M059J (cell line): ENCODE data around the gene CD9. TPM values are rescaled to one million over a fixed set of nuclear protein-coding genes. Genes with fewer than 3 reads are reported as not detected.

Experiments
- DNase-seq: peaks from one replicate; pipeline ENCODE4 v3.0.0-alpha.2; 2012; ENCODE audit warnings: low read depth
- total RNA-seq: library from RNA; depleted of rRNA; stranded (reverse); fragments of >200 nt; shearing (Covaris generic); gene quantifications from 2 replicates; pipeline ENCODE4 v1.2.3, GENCODE V29; 2014

The CD9 gene
- total RNA-seq, 1 experiment from 2014 or later = 86.2 TPM

DNA sequence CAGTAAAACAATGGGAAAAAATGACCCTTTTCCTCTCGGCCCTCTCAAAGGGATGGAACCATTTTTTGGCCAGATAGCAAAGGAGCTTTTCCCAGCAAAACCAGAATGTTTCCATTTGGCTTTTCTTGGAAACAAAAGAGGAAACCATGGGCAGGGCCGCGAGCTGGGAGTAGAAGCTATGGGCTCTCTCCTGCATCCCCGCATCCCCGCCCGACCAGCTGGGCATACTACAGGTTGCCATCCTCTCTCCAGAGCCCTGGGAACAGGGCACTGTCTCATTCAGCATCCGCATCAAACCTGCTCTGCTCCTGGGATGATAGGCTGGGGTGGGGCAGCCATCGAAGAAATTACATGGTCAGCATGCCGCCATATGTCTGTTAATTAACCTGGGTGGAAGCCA, 20.9 kb downstream of the CD9 start:
- DNase-seq = no peak

DNA sequence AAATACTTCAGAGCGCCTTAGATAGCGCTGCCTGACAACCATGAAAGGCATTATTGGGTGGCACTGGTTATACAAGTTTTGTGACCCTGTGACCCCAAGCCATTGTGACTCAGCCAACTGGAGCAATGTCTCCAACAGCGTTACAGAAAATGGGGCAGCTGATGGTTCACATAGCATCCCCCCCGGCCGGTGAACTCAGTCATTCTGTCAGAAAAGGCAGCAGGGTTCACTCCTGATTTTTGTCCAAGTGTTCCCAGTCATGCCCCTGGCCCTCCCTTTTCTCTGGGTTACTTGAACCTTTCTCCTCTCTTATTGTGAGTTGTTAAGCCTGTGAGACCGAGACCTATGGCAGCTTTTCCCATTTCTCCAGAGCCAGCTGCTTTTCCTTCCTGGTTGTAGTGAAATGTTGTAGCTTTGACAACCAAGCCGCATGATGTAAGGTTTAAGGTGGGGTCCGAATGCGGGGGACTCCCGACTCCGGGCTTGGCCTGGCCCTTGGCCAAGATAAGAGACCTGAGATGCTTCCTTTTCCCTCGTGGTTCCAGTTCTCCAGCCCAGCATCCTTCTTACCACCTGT, 22.0 kb downstream of the CD9 start:
- DNase-seq = peak; percentile 84

DNA sequence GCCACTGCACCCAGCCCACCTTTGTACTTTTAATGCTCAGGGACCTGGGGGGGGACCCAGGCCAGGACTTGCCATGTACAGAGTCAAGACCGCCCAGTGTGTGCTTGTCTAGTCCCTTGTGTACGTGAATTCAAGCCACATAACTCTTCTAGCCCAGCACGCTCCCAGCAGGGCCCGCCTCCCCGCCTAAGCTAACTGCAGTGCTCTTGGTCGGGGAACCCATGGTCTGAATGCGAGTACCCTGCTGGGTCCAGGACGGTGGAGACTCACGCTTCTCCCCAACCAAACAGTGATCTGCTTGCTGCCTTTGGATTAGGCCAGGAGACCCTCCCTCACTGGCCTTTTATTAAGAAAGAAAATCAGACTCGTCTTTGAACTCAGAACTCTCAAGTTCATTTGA, 23.3 kb downstream of the CD9 start:
- DNase-seq = no peak

DNA sequence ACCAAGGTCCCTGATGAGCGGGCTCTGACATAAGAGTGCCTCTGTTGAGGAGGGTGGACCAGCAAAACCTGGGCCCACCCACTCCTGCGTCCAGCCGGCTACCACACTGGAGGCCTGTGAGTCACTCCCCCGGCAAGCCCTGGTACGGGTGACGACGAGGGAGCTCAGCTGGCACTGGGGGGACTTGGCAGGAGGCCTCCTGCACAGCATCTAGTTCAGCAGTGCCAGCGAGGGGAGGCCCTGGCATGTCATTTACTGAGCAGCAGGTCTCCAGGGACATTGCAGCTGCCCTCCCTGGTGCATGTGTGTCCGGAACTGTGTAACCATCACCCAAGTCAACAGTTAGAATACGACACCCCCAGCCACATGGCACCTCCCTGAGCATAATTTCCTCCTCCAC, 24.4 kb downstream of the CD9 start:
- peak; percentile 74 for DNase-seq

DNA sequence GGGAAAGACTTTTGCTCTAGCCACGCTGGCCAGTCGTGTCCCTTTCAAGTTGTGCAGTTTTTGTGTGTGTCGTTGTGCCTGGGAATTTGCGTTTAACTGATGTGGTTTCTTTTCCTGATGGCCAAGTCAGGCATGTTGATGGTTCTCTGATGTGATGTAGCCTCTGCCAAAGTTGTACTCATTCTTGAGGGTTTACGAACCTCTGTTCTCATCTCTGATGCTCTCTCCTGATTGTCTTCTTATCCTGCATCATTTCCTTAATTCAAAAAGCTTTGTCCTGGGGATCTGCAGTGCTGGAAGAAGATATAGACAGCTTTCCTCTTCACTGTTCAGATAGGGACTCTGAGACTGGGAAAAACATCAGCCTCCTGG, 25.4 kb downstream of the CD9 start:
- no peak for DNase-seq

DNA sequence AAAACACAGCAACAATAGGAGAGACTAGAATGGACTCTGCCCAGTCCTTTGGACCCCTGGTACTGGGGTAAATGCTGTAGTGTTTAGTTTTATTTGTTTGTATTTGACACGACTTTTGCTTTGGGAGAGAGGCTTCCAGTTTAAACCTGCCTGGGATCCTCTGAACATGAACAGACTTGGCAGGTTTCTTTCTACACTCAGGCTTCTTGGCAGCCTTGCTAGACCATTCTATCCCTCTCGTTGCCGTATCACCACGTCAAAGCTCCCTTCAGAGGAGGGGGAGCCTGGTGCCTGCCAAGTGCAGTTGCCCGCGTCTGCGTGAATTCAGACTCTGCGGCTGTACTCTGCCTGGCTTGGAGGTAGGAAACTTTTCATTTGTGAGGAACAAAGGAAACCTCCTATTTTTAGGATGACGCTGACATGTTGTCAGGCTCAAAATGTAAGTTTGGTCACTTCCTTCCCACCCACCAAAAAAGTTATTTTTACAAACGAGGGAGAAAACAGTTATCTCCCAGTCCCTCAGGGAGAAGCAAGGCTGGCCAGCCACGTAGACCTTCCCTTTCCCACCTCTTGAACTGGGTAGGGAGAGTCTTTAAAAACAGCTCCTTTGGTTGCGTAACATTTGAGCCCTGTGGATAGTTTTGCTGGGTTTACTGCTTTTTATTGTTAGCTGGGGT, 25.9 kb downstream of the CD9 start:
- DNase-seq = no peak

DNA sequence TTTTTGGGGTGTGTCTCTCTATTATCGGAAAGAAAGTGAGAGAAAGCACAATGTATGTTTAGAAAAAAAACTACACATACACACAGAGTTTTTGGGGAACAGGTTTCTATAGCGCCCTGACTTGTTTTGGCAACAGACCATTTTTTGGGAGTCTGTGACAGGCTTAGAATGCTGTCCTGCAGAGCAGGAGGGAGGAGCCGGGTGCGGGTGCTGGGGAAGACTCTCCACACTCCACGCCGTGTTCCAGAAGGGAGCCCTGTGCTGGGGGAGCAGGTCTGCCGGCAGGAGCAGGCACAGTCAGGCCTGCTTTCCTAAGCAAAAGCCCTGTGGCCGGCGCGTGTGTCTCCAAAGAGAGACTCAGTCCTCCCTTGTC, 26.5 kb downstream of the CD9 start:
- no peak for DNase-seq

DNA sequence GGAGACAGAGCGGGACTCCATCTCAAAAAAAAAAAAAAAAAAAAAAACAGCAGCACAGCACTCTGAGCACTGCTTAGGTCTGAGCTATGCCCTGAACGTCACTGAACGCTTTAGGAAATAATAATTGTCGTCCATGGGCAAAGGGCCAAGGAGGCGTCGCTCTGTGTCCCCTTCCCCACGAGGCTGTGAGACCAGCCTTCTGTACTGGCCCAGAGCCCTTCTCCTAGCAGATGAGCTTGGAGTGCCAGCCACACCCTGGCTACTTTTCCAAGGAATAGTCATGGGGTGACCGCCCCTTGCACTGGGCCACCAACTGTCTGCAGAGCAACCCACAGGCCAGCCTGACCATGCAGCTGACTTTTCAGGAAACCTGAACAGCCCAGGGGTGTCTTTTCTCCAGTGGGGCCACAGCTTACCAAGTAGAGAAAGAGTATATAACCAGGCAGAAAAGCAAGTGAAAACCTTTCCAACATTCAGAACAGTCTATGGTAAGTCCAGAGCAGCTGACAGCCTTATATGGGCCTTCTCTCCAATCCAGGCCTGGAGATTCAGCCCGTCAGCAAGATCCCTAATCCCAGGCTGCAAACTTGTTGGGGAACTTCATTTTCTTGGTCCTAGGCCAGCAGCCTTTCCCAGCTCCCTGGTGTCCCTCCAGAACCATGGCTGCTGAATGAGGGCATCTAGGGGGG, 28.5 kb downstream of the CD9 start:
- DNase-seq = no peak

DNA sequence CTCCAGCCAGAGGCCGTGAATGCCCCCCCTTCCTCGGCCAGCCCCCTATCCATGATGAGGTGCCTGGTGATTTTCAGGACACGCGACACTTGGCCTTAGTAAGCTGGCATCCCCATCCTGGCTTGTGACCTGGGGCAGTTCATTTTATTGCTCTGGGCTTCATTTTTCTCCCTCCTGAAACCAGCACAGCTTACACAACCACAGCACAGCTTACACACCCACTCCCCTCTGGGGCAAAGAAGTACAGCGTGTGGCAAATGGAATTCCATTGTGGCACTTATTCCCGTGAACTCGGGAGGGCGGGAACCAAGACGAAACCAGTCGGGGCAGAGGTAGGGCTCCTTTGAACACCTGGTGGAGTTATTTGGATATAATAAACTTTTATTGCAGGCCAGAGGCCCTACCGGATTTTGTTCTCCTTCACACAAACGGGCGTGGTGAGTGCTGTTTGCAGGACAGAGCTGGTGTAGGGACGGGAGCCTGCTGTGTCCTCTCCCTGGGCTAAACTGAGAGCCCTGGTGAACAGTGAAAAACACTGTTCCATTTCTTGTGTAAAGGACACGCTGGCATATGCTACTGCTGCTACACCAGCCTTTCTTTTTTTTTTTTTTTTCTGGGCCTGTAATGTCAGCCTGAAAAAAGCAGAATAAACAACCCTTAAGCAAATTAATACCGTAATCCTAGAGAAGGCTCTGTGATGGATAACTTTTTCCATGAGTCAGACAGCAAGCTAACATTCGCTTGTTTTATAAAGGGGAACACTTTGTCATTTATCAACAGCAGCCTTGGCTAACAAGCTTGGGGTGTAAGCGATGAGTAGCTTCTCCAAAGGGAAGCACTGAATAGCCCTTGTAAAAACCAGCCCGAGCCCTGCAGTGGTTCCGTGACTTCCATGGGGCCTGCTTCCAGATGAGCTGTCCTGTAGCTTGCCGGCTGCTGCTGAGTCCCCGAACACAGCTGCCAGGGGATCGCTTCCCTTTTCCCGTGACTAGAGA, 29.3 kb downstream of the CD9 start:
- peak; percentile 94 for DNase-seq

DNA sequence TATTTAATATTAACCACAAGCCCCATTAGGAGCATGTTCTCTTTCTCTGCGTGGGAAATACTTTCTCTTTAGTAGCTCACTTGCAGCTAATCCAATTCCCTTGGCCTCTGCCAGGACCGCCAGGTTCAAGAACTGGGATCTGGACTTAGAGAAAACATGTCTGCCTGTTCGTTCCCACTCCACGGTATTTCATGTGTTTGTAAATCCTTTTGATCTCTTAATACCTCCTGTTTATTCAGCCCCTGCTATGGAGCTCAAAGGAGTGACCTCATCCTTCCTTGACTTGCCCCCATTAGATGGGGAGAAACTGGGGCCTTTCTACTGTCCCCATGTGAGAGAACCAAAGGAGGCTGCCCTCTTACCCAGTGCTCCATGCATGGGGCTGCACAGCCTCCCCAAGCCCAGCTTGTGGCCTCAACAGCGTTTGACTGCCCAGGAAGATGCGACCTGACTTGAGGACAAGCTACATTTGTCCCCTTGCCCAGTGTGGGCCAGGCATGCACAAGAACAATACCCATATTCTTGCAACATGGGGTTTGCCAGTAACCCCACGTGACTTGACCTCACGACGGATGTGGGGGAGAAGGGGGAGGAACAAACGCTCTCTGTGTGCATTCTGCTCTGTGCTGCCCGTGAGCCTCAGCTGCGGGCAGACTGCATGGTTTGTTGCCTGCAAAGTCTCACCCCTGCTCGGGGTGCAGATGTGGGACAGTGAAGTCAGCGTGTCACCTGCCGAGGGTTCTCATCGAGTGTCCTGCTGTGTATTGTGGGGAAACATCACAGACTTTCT, 30.3 kb downstream of the CD9 start:
- DNase-seq = peak; percentile 48

DNA sequence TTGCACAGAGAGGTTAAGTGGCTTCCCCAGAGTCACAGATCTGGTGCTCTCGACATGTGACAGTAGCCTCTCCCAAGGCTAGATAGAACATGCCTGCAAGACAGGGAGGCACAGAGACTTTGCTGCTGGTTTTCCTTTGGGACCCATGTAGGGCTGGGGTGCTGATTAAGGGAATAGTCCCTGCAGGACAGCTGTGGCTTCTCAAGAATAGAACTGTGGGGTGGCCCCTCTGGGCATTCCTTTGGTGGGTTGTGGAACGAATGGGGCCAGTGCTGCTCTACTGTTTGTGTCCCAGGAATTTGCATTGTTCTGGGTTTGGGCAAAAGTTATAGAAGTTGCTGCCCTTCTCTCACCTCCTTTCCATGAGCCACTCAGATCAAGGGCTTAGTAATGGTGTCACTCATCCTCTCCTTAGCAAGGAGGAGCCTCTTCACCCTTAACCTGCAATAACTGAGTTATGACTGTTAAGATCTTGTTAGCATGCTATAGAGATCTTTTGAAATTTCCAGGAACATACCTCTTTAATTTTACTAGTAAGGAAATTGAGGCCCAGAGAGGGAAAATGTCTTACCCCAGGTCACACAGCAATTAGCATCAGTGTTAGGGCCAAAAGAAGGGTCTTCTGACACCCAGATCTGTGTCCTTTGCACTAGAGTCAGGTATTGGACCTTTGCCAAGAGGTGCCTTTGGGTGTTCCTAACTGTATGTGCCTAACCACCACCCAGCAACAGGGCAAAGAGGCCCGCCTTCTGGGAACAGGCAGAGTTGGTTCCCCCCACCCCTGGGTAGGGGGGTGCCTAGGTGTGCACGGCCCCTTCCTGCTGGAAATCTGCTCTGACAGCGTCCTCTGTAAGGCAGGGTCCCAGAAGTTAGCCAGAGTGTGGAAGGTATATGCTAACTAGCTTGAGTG, 31.4 kb downstream of the CD9 start:
- no peak for DNase-seq

DNA sequence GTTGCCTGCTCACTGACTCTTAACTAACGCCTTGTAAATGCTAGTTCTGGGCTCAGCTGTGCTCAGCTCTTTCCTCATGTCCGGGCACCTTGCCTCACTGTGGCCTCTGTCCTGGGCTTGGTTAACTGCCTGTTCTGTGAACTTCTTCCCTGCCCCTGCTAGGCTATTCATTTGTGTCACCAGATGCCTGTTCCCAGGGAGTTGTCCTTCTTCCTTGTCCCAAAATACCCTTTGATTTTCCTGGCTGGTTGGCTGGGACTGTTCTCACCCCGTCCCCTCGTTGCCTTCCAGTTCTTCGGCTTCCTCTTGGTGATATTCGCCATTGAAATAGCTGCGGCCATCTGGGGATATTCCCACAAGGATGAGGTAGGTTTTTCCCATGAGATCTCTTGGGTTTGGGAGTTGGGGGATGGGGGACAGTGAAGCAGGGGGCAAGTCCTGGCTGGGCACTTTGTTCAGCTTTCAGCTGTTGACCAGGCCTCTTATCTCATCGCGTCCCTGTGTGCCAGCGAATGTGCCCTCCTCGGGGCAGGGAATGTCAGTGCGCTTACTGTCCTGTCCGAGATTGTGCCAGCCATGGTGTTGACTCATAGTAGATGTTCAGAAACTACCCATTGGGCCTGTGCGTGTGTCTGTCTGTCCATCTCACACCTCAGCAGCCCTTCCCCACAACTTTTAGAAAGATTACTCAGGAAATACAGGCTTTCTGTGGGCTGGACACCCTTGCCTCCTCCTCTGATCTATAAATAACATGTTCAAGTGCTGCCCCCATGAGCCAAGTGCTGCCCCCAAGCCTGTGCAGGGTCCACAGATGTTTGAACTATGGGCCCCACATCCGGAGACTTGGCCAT, 33.1 kb downstream of the CD9 start:
- no peak for DNase-seq

DNA sequence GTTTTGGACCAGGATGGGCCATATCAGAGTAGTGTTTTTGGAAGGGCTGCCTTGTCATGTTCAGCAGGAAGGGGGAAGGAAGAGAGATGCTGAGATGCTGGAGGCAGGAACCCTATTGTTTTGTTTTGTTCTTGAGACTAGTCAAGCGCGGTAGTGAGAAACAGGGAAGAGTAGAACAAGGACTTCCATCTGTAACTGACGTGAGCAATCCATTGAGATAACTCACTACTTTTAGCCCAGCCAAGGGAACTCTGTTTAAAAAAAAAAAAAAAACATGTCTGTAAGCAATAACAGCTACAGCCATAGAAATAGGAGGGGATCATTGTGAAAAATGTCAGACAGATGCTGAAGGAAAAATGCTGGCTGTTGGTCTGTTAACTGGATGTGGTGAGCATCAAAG, 34.0 kb downstream of the CD9 start:
- no peak for DNase-seq

DNA sequence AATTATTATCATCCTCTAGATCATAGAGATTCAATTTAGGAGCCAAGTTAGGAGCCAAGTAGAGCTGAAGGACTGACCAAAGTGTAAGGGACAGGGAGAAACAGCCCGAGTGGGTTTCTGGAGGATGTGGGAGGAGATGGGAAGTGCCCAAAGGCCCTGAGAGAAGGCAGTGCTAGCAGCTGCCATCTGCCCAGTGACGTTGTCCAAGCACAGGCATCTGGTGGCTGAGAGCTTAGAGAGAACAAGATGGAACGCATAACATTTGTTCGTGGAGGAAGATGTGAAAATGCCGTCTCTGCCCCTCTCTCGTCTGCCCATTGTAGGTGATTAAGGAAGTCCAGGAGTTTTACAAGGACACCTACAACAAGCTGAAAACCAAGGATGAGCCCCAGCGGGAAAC, 34.7 kb downstream of the CD9 start:
- DNase-seq = no peak

DNA sequence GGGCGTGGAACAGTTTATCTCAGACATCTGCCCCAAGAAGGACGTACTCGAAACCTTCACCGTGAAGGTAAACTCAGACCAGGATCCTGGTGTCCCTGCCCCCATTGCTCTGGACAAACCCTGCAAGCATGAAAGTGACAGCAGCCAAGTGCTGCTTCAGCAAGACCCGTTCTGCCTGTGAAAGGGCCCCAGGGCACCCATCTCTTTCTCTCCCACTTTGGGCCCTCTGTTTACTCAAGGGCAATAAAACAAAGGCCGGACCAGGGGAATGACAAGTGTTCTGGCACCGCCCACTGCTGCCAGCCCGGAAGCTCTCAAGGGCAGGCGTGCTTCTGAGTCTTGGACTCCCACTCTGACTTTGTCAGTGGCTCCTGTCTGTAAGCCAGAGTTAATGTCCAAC, 35.3 kb downstream of the CD9 start:
- DNase-seq = no peak

DNA sequence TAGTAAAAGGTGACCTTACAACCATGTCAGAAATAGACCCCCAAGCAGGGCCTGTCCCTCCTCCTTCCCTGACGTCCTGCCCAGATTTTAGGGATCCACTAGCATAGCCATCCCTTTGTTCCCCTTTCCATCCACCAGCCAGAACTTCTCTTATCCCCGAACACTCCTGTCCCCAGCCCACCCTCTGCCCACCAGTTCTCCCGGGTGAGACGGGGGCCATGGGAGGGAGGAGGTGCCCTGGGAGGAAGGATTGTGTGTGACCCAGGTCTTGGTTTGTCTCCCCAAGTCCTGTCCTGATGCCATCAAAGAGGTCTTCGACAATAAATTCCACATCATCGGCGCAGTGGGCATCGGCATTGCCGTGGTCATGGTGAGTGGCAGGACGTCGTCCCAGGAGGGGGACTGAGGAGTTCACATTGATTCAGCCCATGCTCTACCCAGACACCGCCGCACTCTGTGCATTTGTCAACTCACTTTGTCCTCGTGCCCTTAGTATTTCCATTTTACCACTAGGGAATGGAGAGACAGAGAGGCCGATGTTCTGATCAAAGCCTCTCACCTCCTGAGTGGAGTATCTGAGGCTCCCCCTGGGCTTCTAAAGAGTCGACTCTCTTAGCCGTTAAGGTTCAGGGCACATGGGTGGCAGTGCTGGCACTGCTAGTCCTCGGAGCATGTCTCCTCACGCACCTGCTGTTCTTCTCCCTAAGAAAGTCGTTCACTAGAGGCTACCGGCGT, 35.9 kb downstream of the CD9 start:
- no peak for DNase-seq

DNA sequence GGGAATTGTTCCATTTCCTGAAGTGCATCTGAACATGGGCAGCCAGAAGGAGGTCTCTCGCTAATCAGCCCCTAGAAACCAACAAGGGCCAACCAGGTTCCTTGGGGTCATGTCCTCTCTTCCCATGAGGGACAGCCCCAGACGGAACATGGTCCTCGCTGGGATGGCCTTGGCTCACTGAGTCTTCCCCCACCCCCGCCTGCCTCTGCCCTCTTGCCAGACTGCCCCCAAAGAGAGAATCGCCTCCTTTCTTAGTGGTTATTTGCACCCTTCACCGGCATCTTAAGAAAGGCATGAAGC, 36.4 kb downstream of the CD9 start:
- DNase-seq = no peak

DNA sequence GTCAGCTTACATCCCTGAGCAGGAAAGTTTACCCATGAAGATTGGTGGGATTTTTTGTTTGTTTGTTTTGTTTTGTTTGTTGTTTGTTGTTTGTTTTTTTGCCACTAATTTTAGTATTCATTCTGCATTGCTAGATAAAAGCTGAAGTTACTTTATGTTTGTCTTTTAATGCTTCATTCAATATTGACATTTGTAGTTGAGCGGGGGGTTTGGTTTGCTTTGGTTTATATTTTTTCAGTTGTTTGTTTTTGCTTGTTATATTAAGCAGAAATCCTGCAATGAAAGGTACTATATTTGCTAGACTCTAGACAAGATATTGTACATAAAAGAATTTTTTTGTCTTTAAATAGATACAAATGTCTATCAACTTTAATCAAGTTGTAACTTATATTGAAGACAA, 37.6 kb downstream of the CD9 start:
- no peak for DNase-seq

DNA sequence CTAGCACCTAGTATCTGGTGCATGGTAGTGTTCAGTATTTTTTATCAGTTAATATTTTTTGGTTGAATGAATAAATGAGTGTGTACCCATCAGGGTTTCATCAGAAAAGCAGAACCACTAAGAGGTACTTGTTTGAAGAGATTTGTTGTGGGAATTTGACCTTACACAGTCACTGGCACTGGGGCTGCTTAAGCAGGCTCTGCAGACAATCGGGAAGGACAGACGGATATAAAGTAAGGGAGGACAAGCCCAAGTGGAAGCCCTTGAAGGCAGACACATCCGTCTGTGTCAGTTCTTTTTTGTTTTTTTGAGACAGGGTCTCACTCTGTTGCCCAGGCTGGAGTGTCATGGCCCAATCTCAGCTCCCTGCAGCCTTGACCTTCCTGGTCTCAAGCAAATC, 38.7 kb downstream of the CD9 start:
- no peak for DNase-seq
